Measurements from ENCODE around the gene OPN1SW.

The OPN1SW gene

GRCh38 chr7:128788446-128789412 is 13.1 kb upstream of the OPN1SW start:
- no peak overlapping the region for H3K4me3 ChIP-seq (ENCODE audit: low read depth, low read length)
- no peak for TF ChIP-seq CTCF (IDR thresholded peaks at IDR 0.05; ENCODE audit: borderline replicate concordance, insufficient read depth, low read depth, low read length)

GRCh38 chr7:128785738-128786137 is 10.1 kb upstream of the OPN1SW start:
- TF ChIP-seq CTCF (IDR thresholded peaks at IDR 0.05; ENCODE audit: borderline replicate concordance, insufficient read depth, low read depth, low read length): no peak
- H3K4me3 ChIP-seq (ENCODE audit: low read depth, low read length): no peak overlapping the region

- TF ChIP-seq CTCF (IDR thresholded peaks at IDR 0.05; ENCODE audit: borderline replicate concordance, insufficient read depth, low read depth, low read length): no peak
Observed at GRCh38 chr7:128783143-128783861, 7.7 kb upstream of the OPN1SW start.

GRCh38 chr7:128781851-128782250 is 6.3 kb upstream of the OPN1SW start:
- H3K4me3 ChIP-seq (ENCODE audit: low read depth, low read length): no peak overlapping the region
- TF ChIP-seq CTCF (IDR thresholded peaks at IDR 0.05; ENCODE audit: borderline replicate concordance, insufficient read depth, low read depth, low read length): no peak

More at GRCh38 chr7:128783143-128783861, 7.7 kb upstream of the OPN1SW start:
- H3K4me3 ChIP-seq (ENCODE audit: low read depth, low read length): no peak overlapping the region

GRCh38 chr7:128781126-128781525 is 5.5 kb upstream of the OPN1SW start:
- TF ChIP-seq CTCF (IDR thresholded peaks at IDR 0.05; ENCODE audit: borderline replicate concordance, insufficient read depth, low read depth, low read length): no peak
- no peak overlapping the region for H3K4me3 ChIP-seq (ENCODE audit: low read depth, low read length)

GRCh38 chr7:128778946-128779345 is 3.4 kb upstream of the OPN1SW start:
- TF ChIP-seq CTCF (IDR thresholded peaks at IDR 0.05; ENCODE audit: borderline replicate concordance, insufficient read depth, low read depth, low read length): no peak
- no peak overlapping the region for H3K4me3 ChIP-seq (ENCODE audit: low read depth, low read length)

Data from GM12875 (cell line).